ENCODE results near the gene RPS14. TPM values are rescaled to one million over a fixed set of nuclear protein-coding genes. Genes with fewer than 3 reads are reported as not detected.

RPS14 gene
- polyA plus RNA-seq, 1 donor (not counting 4 experiments of a cell fraction or from before 2014, with no cell fraction given) = 3,540 TPM

DNA sequence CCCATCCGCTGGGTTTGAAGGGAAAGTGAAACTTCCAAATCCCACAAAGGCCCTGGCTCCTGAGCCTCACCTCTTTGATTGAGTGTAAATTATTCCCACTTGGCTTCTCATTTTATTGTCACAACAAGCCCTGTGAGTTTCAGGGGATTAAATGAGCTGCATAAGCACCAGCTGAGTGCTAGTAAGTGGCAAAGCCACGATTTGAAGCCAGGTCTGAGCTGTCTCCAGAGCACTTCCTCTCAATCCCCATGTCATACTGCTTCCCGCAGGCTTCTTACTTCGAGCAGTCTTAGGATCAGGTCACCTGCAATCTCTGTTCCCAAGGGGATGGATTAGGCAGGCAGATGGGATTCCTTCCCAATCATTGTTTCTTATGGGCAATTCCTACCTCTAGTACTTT lies 18.0 kb downstream of the RPS14 start:
- H3K27me3 ChIP-seq (ENCODE audit: control insufficient read depth, extremely low read depth, insufficient read depth, low read length) = no peaks in the 10 kb centered on the region
- no peaks in the 10 kb centered on the region for H3K79me2 ChIP-seq (ENCODE audit: control insufficient read depth, insufficient read depth, low read length)
- no peaks in the 10 kb centered on the region for H3K9me3 ChIP-seq (ENCODE audit: control insufficient read depth, low read depth, low read length)
- no peaks in the 10 kb centered on the region for H4K20me1 ChIP-seq (ENCODE audit: control insufficient read depth, extremely low read depth, insufficient read depth, low read length)
- peak overlapping the region in 1 of 3 experiments; percentile 32 for H3K4me3 ChIP-seq (ENCODE audit: control insufficient read depth in 2 of 3, extremely low read depth in 1 of 3, insufficient read depth in 2 of 3, low read depth in 1 of 3, low read length in 3 of 3)
- H3K9ac ChIP-seq (ENCODE audit: control insufficient read depth, extremely low read depth, insufficient read depth, low read length) = no peak overlapping the region
- FAIRE-seq (no peak), DNase-seq (ENCODE audit: low read depth, low spot score) (no peak)
- H3K27ac ChIP-seq (ENCODE audit: control insufficient read depth, insufficient read depth, low read length) = no peak overlapping the region
- H3K4me1 ChIP-seq (ENCODE audit: control insufficient read depth, extremely low read depth, insufficient read depth, low read length) = peaks cover 24% of the 10 kb centered on the region
- no peaks in the 10 kb centered on the region for H3K9me1 ChIP-seq (ENCODE audit: control insufficient read depth, extremely low read depth, insufficient read depth, low read length)
- no peaks in the 10 kb centered on the region for H3K36me3 ChIP-seq (ENCODE audit: control insufficient read depth in 2 of 2, extremely low read depth in 1 of 2, insufficient read depth in 2 of 2, low read length in 2 of 2)
- peak overlapping the region; percentile 75 for H2AFZ ChIP-seq (ENCODE audit: control insufficient read depth, low read length)
- dilution Hi-C loops (cut with MboI; ENCODE audit: extremely low pct_ligation_motif_present, low sequenced_read_pairs) = no loop called here
- H3K4me2 ChIP-seq (ENCODE audit: control insufficient read depth, extremely low read depth, insufficient read depth, low read depth, low read length) = peak overlapping the region; percentile 62
- TF ChIP-seq, protein P1, sequence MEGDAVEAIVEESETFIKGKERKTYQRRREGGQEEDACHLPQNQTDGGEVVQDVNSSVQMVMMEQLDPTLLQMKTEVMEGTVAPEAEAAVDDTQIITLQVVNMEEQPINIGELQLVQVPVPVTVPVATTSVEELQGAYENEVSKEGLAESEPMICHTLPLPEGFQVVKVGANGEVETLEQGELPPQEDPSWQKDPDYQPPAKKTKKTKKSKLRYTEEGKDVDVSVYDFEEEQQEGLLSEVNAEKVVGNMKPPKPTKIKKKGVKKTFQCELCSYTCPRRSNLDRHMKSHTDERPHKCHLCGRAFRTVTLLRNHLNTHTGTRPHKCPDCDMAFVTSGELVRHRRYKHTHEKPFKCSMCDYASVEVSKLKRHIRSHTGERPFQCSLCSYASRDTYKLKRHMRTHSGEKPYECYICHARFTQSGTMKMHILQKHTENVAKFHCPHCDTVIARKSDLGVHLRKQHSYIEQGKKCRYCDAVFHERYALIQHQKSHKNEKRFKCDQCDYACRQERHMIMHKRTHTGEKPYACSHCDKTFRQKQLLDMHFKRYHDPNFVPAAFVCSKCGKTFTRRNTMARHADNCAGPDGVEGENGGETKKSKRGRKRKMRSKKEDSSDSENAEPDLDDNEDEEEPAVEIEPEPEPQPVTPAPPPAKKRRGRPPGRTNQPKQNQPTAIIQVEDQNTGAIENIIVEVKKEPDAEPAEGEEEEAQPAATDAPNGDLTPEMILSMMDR (optimal IDR thresholded peaks at IDR 0.05 in 1 of 3, IDR thresholded peaks at IDR 0.05 in 1 of 3, conservative IDR thresholded peaks at IDR 0.05 in 1 of 3; ENCODE audit: extremely low read depth in 1 of 3, insufficient read depth in 2 of 3, low read length in 3 of 3) = no peak
- no peak for TF ChIP-seq EZH2 (IDR thresholded peaks at IDR 0.05; ENCODE audit: low read length)

DNA sequence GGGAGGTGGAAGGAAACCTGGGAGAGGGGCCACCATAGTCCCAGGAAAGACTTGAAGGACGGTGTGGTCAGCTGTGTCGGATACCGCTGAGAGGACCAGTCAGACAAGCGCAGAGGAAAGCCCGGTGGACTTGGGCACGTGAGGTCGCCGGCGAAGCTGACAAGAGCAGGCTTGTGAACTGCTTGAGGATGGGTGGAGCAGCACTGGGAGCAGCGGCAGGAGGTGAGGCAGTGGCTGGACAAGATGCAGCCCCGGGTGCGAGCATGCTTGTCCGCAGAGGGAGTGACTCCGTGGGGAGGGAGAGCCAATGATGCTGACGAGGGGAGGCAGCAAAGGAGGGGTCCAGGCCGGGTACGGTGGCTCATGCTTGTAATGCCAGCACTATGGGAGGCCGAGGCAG lies 18.5 kb downstream of the RPS14 start:
- H3K4me3 ChIP-seq (ENCODE audit: control insufficient read depth in 2 of 3, extremely low read depth in 1 of 3, insufficient read depth in 2 of 3, low read depth in 1 of 3, low read length in 3 of 3) = peak overlapping the region in 1 of 3 experiments; percentile 32
- FAIRE-seq (no peak), DNase-seq (ENCODE audit: low read depth, low spot score) (no peak)
- peaks cover 19% of the 10 kb centered on the region for H3K4me1 ChIP-seq (ENCODE audit: control insufficient read depth, extremely low read depth, insufficient read depth, low read length)
- peak overlapping the region; percentile 75 for H2AFZ ChIP-seq (ENCODE audit: control insufficient read depth, low read length)
- H3K27me3 ChIP-seq (ENCODE audit: control insufficient read depth, extremely low read depth, insufficient read depth, low read length) = no peaks in the 10 kb centered on the region
- TF ChIP-seq, protein P1 (optimal IDR thresholded peaks at IDR 0.05 in 1 of 3, IDR thresholded peaks at IDR 0.05 in 1 of 3, conservative IDR thresholded peaks at IDR 0.05 in 1 of 3; ENCODE audit: extremely low read depth in 1 of 3, insufficient read depth in 2 of 3, low read length in 3 of 3) = no peak
- TF ChIP-seq EZH2 (IDR thresholded peaks at IDR 0.05; ENCODE audit: low read length) = no peak
- no peaks in the 10 kb centered on the region for H3K9me1 ChIP-seq (ENCODE audit: control insufficient read depth, extremely low read depth, insufficient read depth, low read length)
- H4K20me1 ChIP-seq (ENCODE audit: control insufficient read depth, extremely low read depth, insufficient read depth, low read length) = no peaks in the 10 kb centered on the region
- H3K4me2 ChIP-seq (ENCODE audit: control insufficient read depth, extremely low read depth, insufficient read depth, low read depth, low read length) = peak overlapping the region; percentile 62
- no peaks in the 10 kb centered on the region for H3K79me2 ChIP-seq (ENCODE audit: control insufficient read depth, insufficient read depth, low read length)
- dilution Hi-C loops (cut with MboI; ENCODE audit: extremely low pct_ligation_motif_present, low sequenced_read_pairs) = no loop called here
- H3K9me3 ChIP-seq (ENCODE audit: control insufficient read depth, low read depth, low read length) = no peaks in the 10 kb centered on the region
- no peak overlapping the region for H3K9ac ChIP-seq (ENCODE audit: control insufficient read depth, extremely low read depth, insufficient read depth, low read length)
- H3K27ac ChIP-seq (ENCODE audit: control insufficient read depth, insufficient read depth, low read length) = no peak overlapping the region
- H3K36me3 ChIP-seq (ENCODE audit: control insufficient read depth in 2 of 2, extremely low read depth in 1 of 2, insufficient read depth in 2 of 2, low read length in 2 of 2) = no peaks in the 10 kb centered on the region
